SK-N-SH treated with all-trans-retinoic acid at 6 μM for 48 hours (cell line): ENCODE results near the gene GALNT13.

ENCODE experiments used
- CSDC2 ChIP-seq: fragments of 250-450 bp; sonication (Bioruptor Pico); IDR thresholded peaks from 2 replicates; pipeline ENCODE4 v1.5.0; 2020; ENCODE audit warnings: mild to moderate bottlenecking, moderate library complexity
- PATZ1 ChIP-seq: fragments of 250-450 bp; sonication (Bioruptor Pico); IDR thresholded peaks from 2 replicates; pipeline ENCODE4 v1.8.0; 2020; ENCODE audit warnings: mild to moderate bottlenecking, moderate library complexity, borderline replicate concordance
- RARB ChIP-seq: fragments of 250-450 bp; sonication (Bioruptor Pico); IDR thresholded peaks from 2 replicates; pipeline ENCODE4 v1.8.0; 2021; ENCODE audit warnings: mild to moderate bottlenecking, moderate library complexity
- ZFP3 ChIP-seq: fragments of 250-450 bp; sonication (Bioruptor Pico); IDR thresholded peaks from 2 replicates; pipeline ENCODE4 v1.5.0; 2020; ENCODE audit warnings: mild to moderate bottlenecking, moderate library complexity
- ZFP30 ChIP-seq: fragments of 450-650 bp; formaldehyde crosslinking; IDR thresholded peaks from 2 replicates; pipeline ENCODE4 v1.5.0; 2022; ENCODE audit warnings: mild to moderate bottlenecking, moderate library complexity
- ZNF70 ChIP-seq: fragments of 450-650 bp; formaldehyde crosslinking; IDR thresholded peaks from 2 replicates; pipeline ENCODE4 v1.5.0; 2020; ENCODE audit warnings: mild to moderate bottlenecking, moderate library complexity
- ZNF8 ChIP-seq: fragments of 450-650 bp; formaldehyde crosslinking; IDR thresholded peaks from 2 replicates; pipeline ENCODE4 v1.5.0; 2020; ENCODE audit warnings: mild to moderate bottlenecking, moderate library complexity
- TF ChIP-seq, protein P1 (sequence below): fragments of 250-450 bp; sonication (Bioruptor Pico); IDR thresholded peaks from 2 replicates; pipeline ENCODE4 v1.5.0; 2020; ENCODE audit warnings: mild to moderate bottlenecking, moderate library complexity

- TF ChIP-seq PATZ1 (CRISPR knock-in tag) (no peak), ZNF8 (CRISPR knock-in tag) (no peak), CSDC2 (no peak), RARB (no peak), ZFP3 (CRISPR knock-in tag) (no peak), ZFP30 (no peak), ZNF70 (CRISPR knock-in tag) (no peak)
- TF ChIP-seq, protein P1, sequence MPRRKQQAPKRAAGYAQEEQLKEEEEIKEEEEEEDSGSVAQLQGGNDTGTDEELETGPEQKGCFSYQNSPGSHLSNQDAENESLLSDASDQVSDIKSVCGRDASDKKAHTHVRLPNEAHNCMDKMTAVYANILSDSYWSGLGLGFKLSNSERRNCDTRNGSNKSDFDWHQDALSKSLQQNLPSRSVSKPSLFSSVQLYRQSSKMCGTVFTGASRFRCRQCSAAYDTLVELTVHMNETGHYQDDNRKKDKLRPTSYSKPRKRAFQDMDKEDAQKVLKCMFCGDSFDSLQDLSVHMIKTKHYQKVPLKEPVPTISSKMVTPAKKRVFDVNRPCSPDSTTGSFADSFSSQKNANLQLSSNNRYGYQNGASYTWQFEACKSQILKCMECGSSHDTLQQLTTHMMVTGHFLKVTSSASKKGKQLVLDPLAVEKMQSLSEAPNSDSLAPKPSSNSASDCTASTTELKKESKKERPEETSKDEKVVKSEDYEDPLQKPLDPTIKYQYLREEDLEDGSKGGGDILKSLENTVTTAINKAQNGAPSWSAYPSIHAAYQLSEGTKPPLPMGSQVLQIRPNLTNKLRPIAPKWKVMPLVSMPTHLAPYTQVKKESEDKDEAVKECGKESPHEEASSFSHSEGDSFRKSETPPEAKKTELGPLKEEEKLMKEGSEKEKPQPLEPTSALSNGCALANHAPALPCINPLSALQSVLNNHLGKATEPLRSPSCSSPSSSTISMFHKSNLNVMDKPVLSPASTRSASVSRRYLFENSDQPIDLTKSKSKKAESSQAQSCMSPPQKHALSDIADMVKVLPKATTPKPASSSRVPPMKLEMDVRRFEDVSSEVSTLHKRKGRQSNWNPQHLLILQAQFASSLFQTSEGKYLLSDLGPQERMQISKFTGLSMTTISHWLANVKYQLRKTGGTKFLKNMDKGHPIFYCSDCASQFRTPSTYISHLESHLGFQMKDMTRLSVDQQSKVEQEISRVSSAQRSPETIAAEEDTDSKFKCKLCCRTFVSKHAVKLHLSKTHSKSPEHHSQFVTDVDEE (CRISPR knock-in tag): no peak
Observed at GRCh38 chr2:154447727-154448418, 576.2 kb downstream of the GALNT13 start.
